DND-41 (cell line): ENCODE data around the gene COBL.

Source experiments
- ATAC-seq: fragments of 200-7000 bp; cut with Tn5 transposase; 3 replicates; pipeline ENCODE4 v1.9.1; 2021; ENCODE audit warnings: low read depth; ENCODE audit not compliant: insufficient read depth
- DNase-seq: peaks from one replicate; pipeline ENCODE4 v3.0.0-alpha.2; 2020
- H2AFZ ChIP-seq: 2 replicates; pipeline ENCODE4 v1.6.0; 2012; ENCODE audit warnings: low read depth, low read length
- H3K27ac ChIP-seq: 2 replicates; pipeline ENCODE4 v1.5.1; 2012; ENCODE audit warnings: low read length, inconsistent platforms
- H3K27me3 ChIP-seq: fragments of 200-600 bp; sonication (generic); 2 replicates; pipeline ENCODE4 v1.6.0; 2012; ENCODE audit warnings: low read length, mild to moderate bottlenecking, inconsistent platforms; ENCODE audit not compliant: insufficient read depth, poor library complexity
- H3K36me3 ChIP-seq: 2 replicates; pipeline ENCODE4 v1.5.1; 2012; ENCODE audit warnings: low read length, inconsistent platforms; ENCODE audit not compliant: insufficient read depth
- H3K4me1 ChIP-seq: 2 replicates; pipeline ENCODE4 v1.5.1; 2012; ENCODE audit warnings: mild to moderate bottlenecking, low read length; ENCODE audit not compliant: insufficient read depth
- H3K4me2 ChIP-seq: 2 replicates; pipeline ENCODE4 v1.6.0; 2012; ENCODE audit warnings: mild to moderate bottlenecking, moderate library complexity, low read length, inconsistent platforms; ENCODE audit not compliant: insufficient read depth
- H3K4me3 ChIP-seq, 2 experiments: fragments of 200-600 bp in 1 of 2; shearing (Covaris generic) in 1 of 2; 2 replicates each; pipeline ENCODE4 v1.5.1; 2012 to 2016; ENCODE audit warnings: inconsistent platforms in 2 of 2, low read length in 2 of 2, mild to moderate bottlenecking in 2 of 2, low read depth in 1 of 2, moderate library complexity in 1 of 2
- H3K79me2 ChIP-seq: 2 replicates; pipeline ENCODE4 v1.6.0; 2012; ENCODE audit warnings: low read length, inconsistent platforms; ENCODE audit not compliant: insufficient read depth
- H3K9ac ChIP-seq: 2 replicates; pipeline ENCODE4 v1.6.0; 2012; ENCODE audit warnings: low read depth, mild to moderate bottlenecking, inconsistent platforms, low read length, moderate library complexity
- H3K9me3 ChIP-seq: 2 replicates; pipeline ENCODE4 v1.5.1; 2012; ENCODE audit warnings: low read length, moderate library complexity, mild to moderate bottlenecking, inconsistent platforms; ENCODE audit not compliant: insufficient read depth, severe bottlenecking
- H4K20me1 ChIP-seq: 2 replicates; pipeline ENCODE4 v1.6.0; 2012; ENCODE audit warnings: low read length; ENCODE audit not compliant: insufficient read depth
- EZH2 ChIP-seq: IDR thresholded peaks from 3 replicates; pipeline ENCODE4 v1.6.1; 2012; ENCODE audit warnings: borderline replicate concordance, low read depth, mild to moderate bottlenecking, moderate library complexity, low read length, inconsistent platforms; ENCODE audit not compliant: severe bottlenecking
- TF ChIP-seq, protein P1 (sequence below): IDR thresholded peaks from 2 replicates; pipeline ENCODE4 v1.5.1; 2012; ENCODE audit warnings: borderline replicate concordance, low read length, moderate library complexity, mild to moderate bottlenecking; ENCODE audit not compliant: poor library complexity, severe bottlenecking; ENCODE audit errors: extremely low read depth

COBL gene

DNA sequence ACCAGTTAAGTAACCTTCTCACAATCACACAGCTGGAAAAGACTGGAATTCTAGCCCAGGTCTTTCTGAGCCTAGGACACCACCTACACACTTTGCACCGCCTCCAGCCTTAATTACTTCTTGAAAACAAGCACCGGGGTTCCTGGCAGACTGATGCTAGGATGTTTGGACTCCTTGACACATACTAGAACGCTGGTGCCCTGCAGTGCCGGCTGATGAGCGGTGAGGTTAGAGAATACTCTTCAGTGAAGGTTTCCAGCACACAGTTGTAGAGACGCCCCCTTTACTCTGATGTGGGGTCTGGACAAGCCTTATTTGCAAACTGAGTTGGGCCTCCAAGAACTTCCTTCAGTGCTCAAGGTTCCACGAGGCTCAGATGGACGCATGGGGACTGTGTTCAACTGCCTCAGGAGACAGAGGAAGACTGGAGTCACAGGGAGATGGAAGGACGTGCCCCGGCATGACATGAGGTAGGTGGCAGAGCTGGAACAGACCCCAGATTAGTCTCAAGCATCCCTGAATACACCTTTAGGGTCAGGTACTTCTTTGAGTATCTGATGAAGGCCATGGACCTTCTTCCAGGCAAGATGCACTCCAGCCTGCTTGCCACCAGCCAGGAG lies 89.6 kb downstream of the COBL start:
- H3K36me3 ChIP-seq: no peaks in the 10 kb centered on the region
- no peak for ATAC-seq
- no peak overlapping the region for H3K27ac ChIP-seq
- H3K4me2 ChIP-seq: no peak overlapping the region
- H3K27me3 ChIP-seq: peaks cover 7% of the 10 kb centered on the region
- no peaks in the 10 kb centered on the region for H4K20me1 ChIP-seq
- no peak for DNase-seq
- no peak overlapping the region for H2AFZ ChIP-seq
- TF ChIP-seq, protein P1, sequence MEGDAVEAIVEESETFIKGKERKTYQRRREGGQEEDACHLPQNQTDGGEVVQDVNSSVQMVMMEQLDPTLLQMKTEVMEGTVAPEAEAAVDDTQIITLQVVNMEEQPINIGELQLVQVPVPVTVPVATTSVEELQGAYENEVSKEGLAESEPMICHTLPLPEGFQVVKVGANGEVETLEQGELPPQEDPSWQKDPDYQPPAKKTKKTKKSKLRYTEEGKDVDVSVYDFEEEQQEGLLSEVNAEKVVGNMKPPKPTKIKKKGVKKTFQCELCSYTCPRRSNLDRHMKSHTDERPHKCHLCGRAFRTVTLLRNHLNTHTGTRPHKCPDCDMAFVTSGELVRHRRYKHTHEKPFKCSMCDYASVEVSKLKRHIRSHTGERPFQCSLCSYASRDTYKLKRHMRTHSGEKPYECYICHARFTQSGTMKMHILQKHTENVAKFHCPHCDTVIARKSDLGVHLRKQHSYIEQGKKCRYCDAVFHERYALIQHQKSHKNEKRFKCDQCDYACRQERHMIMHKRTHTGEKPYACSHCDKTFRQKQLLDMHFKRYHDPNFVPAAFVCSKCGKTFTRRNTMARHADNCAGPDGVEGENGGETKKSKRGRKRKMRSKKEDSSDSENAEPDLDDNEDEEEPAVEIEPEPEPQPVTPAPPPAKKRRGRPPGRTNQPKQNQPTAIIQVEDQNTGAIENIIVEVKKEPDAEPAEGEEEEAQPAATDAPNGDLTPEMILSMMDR: no peak
- TF ChIP-seq EZH2: no peak
- no peaks in the 10 kb centered on the region for H3K4me1 ChIP-seq
- H3K9ac ChIP-seq: no peak overlapping the region
- H3K4me3 ChIP-seq: no peak overlapping the region
- no peaks in the 10 kb centered on the region for H3K79me2 ChIP-seq
- no peaks in the 10 kb centered on the region for H3K9me3 ChIP-seq

DNA sequence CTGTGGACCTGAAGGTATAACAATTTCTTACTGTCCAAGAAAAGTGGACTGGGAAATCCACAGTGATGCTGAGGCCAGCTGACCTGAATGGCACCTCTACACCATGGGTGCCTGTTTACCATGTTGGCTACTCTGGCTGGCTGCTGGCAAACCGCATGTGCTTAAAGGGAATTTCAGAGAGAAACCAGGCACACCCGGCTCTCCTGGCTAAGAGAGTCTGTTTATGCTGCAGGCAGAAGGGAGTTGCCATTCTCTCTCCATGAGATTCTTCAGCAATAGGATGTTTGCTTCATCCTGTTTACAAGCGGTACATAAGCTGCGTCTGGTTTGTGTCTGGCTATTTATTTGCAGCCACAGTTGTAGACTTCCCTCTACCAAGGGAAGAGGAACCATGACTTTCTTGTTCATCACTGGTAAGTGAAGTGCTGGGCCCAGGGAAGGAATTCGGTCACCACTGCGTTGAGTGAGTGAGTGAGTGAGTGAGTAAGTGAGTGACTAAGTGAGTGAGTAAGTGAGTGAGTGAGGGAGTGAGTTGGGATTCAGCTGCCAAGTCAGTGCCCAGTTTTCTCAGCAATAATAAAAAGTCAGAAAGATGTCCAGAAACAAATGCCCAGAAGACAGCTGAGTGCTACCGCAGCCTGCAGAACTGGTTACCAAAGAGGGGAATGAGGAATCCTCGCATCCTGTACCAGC lies 90.4 kb downstream of the COBL start:
- no peak overlapping the region for H3K4me3 ChIP-seq
- H2AFZ ChIP-seq: no peak overlapping the region
- no peak overlapping the region for H3K9ac ChIP-seq
- peaks cover 3% of the 10 kb centered on the region for H3K27me3 ChIP-seq
- DNase-seq (no peak), ATAC-seq (no peak)
- no peaks in the 10 kb centered on the region for H3K36me3 ChIP-seq
- no peak overlapping the region for H3K4me2 ChIP-seq
- H3K79me2 ChIP-seq: no peaks in the 10 kb centered on the region
- H4K20me1 ChIP-seq: no peaks in the 10 kb centered on the region
- H3K27ac ChIP-seq: no peak overlapping the region
- no peaks in the 10 kb centered on the region for H3K9me3 ChIP-seq
- no peak for TF ChIP-seq EZH2
- TF ChIP-seq, protein P1: no peak
- no peaks in the 10 kb centered on the region for H3K4me1 ChIP-seq

DNA sequence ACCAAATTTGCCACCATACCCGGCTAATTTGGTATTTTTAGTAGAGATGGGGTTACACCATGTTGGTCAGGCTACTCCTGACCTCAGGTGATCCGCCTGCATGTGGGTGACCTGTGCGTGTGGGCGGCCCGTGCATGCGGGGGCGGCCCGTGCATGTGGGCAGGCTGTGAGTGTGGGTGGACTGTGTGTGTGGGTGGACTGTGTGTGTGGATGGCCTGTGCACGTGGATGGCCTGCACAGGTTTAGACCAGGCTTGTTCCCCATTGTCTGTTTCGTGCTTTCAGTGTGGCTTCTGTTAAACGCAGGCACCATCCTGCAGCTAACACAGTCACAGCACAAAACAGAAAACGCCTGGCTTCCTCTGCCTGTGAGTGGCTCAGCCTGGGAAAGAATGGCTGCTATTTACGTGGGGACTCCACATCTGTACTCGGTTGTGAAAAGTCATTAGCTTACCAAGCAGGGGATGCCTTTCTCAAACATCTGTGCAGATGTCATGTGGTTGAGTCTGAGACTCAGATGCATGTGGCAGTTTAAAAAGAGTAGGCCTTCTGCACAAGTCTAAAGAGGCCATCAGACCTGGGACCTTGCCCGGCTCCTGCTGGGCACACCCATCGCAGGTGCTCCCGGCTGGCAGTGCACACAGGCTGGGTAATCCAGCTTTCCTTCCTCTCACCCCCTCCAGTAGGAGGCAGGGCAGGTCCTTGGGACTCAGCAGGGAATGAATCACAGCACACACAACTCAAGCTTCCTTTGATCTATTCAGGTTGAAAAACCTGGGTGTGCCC lies 91.6 kb downstream of the COBL start:
- Histone ChIP-seq H3K9ac (no peak overlapping the region), H3K4me2 (no peak overlapping the region), H3K27ac (no peak overlapping the region), H3K4me3 (no peak overlapping the region), H3K36me3 (no peaks in the 10 kb centered on the region), H3K9me3 (no peaks in the 10 kb centered on the region), H4K20me1 (no peaks in the 10 kb centered on the region), H3K4me1 (no peaks in the 10 kb centered on the region), H3K27me3 (peaks cover 2% of the 10 kb centered on the region), H3K79me2 (no peaks in the 10 kb centered on the region), H2AFZ (no peak overlapping the region)
- ATAC-seq (no peak), DNase-seq (no peak)
- TF ChIP-seq EZH2: no peak
- TF ChIP-seq, protein P1: peak; percentile 7
